SH-SY5Y (cell line): ENCODE data around the gene ENDOV.

Experiments used
- GATA2 ChIP-seq: IDR thresholded peaks from 2 replicates; pipeline ENCODE4 v1.6.1; 2011; ENCODE audit warnings: mild to moderate bottlenecking, low read depth, low read length
- GATA3 ChIP-seq: IDR thresholded peaks from 2 replicates; pipeline ENCODE4 v1.6.1; 2011; ENCODE audit warnings: low read depth, mild to moderate bottlenecking, low read length, moderate library complexity

DNA sequence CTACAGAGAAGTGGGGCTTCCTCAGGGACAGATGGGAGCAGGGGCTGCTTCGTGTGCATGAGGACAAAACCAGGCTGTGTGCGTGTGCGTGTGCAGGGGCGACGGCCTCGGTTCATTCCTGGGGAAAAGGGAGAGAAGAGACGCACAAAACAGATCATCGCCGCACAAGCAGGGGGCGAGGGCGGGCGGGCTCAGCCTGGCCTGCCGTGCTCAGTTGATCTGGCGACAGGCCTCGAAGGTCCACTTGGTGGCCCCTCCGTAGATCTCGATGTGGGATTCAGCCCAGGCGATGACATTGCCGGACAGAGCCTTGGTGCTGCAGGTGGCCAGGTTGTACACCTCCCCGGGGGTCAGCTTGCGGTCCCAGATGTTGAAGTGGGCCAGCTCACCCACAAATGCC lies 55.6 kb downstream of the ENDOV start:
- no peak for TF ChIP-seq GATA3
- no peak for TF ChIP-seq GATA2
